Breast epithelium (tissue), 4 donors: ENCODE data around the gene FHIT. TPM values are rescaled to one million over a fixed set of nuclear protein-coding genes. Genes with fewer than 3 reads are reported as not detected.

Experiments
- DNase-seq, 2 donors: peaks; one replicate each; pipeline ENCODE4 v3.0.0-alpha.2; 2019; ENCODE audit warnings: low spot score in 2 of 2
- H3K27ac ChIP-seq, 2 donors: fragments of 200-600 bp; sonication (generic) in 1 of 2; one replicate each; pipeline ENCODE4 v1.5.1; 2016 to 2019; ENCODE audit warnings: mild to moderate bottlenecking in 1 of 2
- H3K27me3 ChIP-seq, 2 donors: fragments of 200-600 bp; sonication (generic) in 1 of 2; one replicate each; pipeline versions ENCODE4 v1.5.1 to v1.6.0; 2017 to 2019; ENCODE audit warnings: control low read depth in 1 of 2, mild to moderate bottlenecking in 1 of 2
- H3K36me3 ChIP-seq: fragments of 200-600 bp; one replicate; pipeline ENCODE4 v1.5.1; 2019
- H3K4me1 ChIP-seq, 2 donors: fragments of 200-600 bp; sonication (generic); one replicate each; pipeline ENCODE4 v1.5.1; 2016 to 2019; ENCODE audit warnings: control low read depth in 1 of 2
- H3K4me3 ChIP-seq, 3 donors: fragments of 200-600 bp; sonication (generic); 1 replicate in 2 of 3; 2 replicates in 1 of 3; pipeline ENCODE4 v1.5.1; 2016 to 2019; ENCODE audit warnings: mild to moderate bottlenecking in 3 of 3, moderate library complexity in 2 of 3
- H3K9me3 ChIP-seq, 2 donors: fragments of 200-600 bp; sonication (generic) in 1 of 2; one replicate each; pipeline ENCODE4 v1.5.1; 2016 to 2019; ENCODE audit warnings: control low read depth in 1 of 2
- CTCF ChIP-seq, 3 donors: fragments of 450-650 bp; IDR thresholded peaks; one replicate each; pipeline ENCODE4 v1.5.1; 2016 to 2017; ENCODE audit warnings: antibody characterized with exemption in 3 of 3, mild to moderate bottlenecking in 3 of 3, moderate library complexity in 3 of 3
- POLR2A ChIP-seq: fragments of 450-650 bp; IDR thresholded peaks from one replicate; pipeline ENCODE4 v1.6.1; 2016; ENCODE audit warnings: antibody characterized with exemption, mild to moderate bottlenecking, moderate library complexity
- POLR2AphosphoS5 ChIP-seq, 3 donors: sonication (generic); formaldehyde crosslinking; IDR thresholded peaks; one replicate each; pipeline ENCODE4 v1.6.1; 2017; ENCODE audit warnings: antibody characterized with exemption in 3 of 3
- intact Hi-C: fragments of 100-400 bp; cut with DNase I; formaldehyde crosslinking; loops from one replicate; pipeline ENCODE4 v1.15.1; 2023; ENCODE audit warnings: low total_unique reads
- total RNA-seq, 3 donors: library from RNA; depleted of rRNA; stranded (reverse); fragments of >200 nt; gene quantifications; one replicate each; pipeline ENCODE4 v1.1.0, GENCODE V29; 2016

The FHIT gene
- total RNA-seq, 3 donors from 2014 or later, result 9.0 to 19.2 (median 17.7) TPM

- no peak for DNase-seq
- H3K27ac ChIP-seq, result no peak overlapping the region
- H3K36me3 ChIP-seq, result no peaks in the 10 kb centered on the region
- H3K27me3 ChIP-seq, result no peaks in the 10 kb centered on the region
- no peak overlapping the region for H3K4me3 ChIP-seq
- no peaks in the 10 kb centered on the region for H3K9me3 ChIP-seq
- TF ChIP-seq POLR2A, result no peak
- TF ChIP-seq POLR2AphosphoS5 (IDR thresholded peaks at IDR 0.05), result no peak
- TF ChIP-seq CTCF (IDR thresholded peaks at IDR 0.05), result no peak
- peaks cover 0 to 13% of the 10 kb centered on the region in 2 donors for H3K4me1 ChIP-seq
- intact Hi-C loops, result no loop called here
Measured at GRCh38 chr3:60742606-60743145, 508.6 kb downstream of the FHIT start.

GRCh38 chr3:60737633-60738399, 513.4 kb downstream of the FHIT start:
- no peak overlapping the region for H3K4me3 ChIP-seq
- no peak overlapping the region for H3K27ac ChIP-seq
- H3K9me3 ChIP-seq, result no peaks in the 10 kb centered on the region
- DNase-seq, result no peak
- no peaks in the 10 kb centered on the region for H3K36me3 ChIP-seq
- intact Hi-C loops, result no loop called here
- TF ChIP-seq POLR2A (no peak), POLR2AphosphoS5 (IDR thresholded peaks at IDR 0.05) (no peak), CTCF (IDR thresholded peaks at IDR 0.05) (no peak)
- H3K4me1 ChIP-seq, result peaks cover 0 to 3% of the 10 kb centered on the region in 2 donors
- no peaks in the 10 kb centered on the region for H3K27me3 ChIP-seq

GRCh38 chr3:60730371-60730770, 520.9 kb downstream of the FHIT start:
- no peak for TF ChIP-seq POLR2A
- TF ChIP-seq POLR2AphosphoS5 (IDR thresholded peaks at IDR 0.05), result no peak
- TF ChIP-seq CTCF (IDR thresholded peaks at IDR 0.05), result no peak
- H3K4me3 ChIP-seq, result no peak overlapping the region
- intact Hi-C loops, result no loop called here
- no peaks in the 10 kb centered on the region for H3K9me3 ChIP-seq
- H3K27ac ChIP-seq, result no peak overlapping the region
- no peak for DNase-seq
- H3K27me3 ChIP-seq, result no peaks in the 10 kb centered on the region
- no peaks in the 10 kb centered on the region for H3K36me3 ChIP-seq
- no peaks in the 10 kb centered on the region for H3K4me1 ChIP-seq

- intact Hi-C loops, result no loop called here
- no peak for TF ChIP-seq POLR2A
- DNase-seq, result no peak
- Histone ChIP-seq H3K27me3 (no peaks in the 10 kb centered on the region), H3K27ac (no peak overlapping the region), H3K4me1 (no peaks in the 10 kb centered on the region), H3K36me3 (no peaks in the 10 kb centered on the region), H3K9me3 (no peaks in the 10 kb centered on the region), H3K4me3 (no peak overlapping the region)
Measured at GRCh38 chr3:60729056-60729455, 522.2 kb downstream of the FHIT start.

- no peaks in the 10 kb centered on the region for H3K9me3 ChIP-seq
- intact Hi-C loops, result no loop called here
- no peaks in the 10 kb centered on the region for H3K36me3 ChIP-seq
- no peaks in the 10 kb centered on the region for H3K4me1 ChIP-seq
- no peak overlapping the region for H3K4me3 ChIP-seq
- H3K27me3 ChIP-seq, result no peaks in the 10 kb centered on the region
- H3K27ac ChIP-seq, result no peak overlapping the region
- no peak for DNase-seq
- TF ChIP-seq POLR2A (no peak), CTCF (IDR thresholded peaks at IDR 0.05) (no peak), POLR2AphosphoS5 (IDR thresholded peaks at IDR 0.05) (no peak)
Measured at GRCh38 chr3:60728006-60728405, 523.2 kb downstream of the FHIT start.
